Measurements from ENCODE around the gene AKAP8. TPM values are rescaled to one million over a fixed set of nuclear protein-coding genes. Genes with fewer than 3 reads are reported as not detected.
"Not testable (repeated sequence)": the region's sequence is repeated elsewhere in the genome, so short reads cannot be mapped to it uniquely, and the experiment has no call there.

The AKAP8 gene
- total and polyA plus RNA-seq, 2 experiments from 2014 or later, result 18.6 to 22.9 TPM

DNA sequence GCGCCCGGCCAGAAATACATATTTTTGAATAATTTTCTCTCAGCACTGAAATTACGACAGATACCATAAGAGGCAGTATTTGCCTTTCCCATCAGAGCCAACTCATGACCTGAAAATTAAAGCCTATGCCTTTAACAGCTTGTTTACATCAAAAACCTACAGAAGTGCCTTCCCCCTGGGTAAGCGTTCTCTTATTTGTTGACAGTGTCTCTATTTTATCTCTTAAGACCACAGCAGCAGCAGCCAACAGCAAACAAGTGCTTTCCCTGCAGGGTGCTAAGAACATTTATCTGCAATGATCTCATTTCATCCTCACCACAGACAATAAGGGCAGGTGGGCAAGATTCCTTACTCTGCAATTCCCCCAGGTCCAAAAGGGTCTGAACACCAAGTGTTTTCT, 33.2 kb upstream of the AKAP8 start:
- H3K4me1 ChIP-seq (ENCODE audit: insufficient read depth), result peaks cover 31% of the 10 kb centered on the region
- TF ChIP-seq, protein P1, sequence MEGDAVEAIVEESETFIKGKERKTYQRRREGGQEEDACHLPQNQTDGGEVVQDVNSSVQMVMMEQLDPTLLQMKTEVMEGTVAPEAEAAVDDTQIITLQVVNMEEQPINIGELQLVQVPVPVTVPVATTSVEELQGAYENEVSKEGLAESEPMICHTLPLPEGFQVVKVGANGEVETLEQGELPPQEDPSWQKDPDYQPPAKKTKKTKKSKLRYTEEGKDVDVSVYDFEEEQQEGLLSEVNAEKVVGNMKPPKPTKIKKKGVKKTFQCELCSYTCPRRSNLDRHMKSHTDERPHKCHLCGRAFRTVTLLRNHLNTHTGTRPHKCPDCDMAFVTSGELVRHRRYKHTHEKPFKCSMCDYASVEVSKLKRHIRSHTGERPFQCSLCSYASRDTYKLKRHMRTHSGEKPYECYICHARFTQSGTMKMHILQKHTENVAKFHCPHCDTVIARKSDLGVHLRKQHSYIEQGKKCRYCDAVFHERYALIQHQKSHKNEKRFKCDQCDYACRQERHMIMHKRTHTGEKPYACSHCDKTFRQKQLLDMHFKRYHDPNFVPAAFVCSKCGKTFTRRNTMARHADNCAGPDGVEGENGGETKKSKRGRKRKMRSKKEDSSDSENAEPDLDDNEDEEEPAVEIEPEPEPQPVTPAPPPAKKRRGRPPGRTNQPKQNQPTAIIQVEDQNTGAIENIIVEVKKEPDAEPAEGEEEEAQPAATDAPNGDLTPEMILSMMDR (IDR thresholded peaks at IDR 0.05; ENCODE audit: poor library complexity), result peak; percentile 3
- no peak for TF ChIP-seq EZH2 (IDR thresholded peaks at IDR 0.05; ENCODE audit: borderline replicate concordance)
- peaks cover 100% of the 10 kb centered on the region for H4K20me1 ChIP-seq (ENCODE audit: insufficient read depth, poor library complexity, severe bottlenecking)
- peak; percentile 9 for DNase-seq (ENCODE audit: low spot score)
- 61% methylated on average over 4 of the region's 4 CpGs for WGBS (ENCODE audit: low lambda C conversion rate, missing lambda C conversion rate)
- peak overlapping the region; percentile 64 for H3K4me2 ChIP-seq
- no peak overlapping the region for H2AFZ ChIP-seq
- H3K36me3 ChIP-seq (replicated peaks; ENCODE audit: insufficient read depth, low read depth), result peaks cover 3% of the 10 kb centered on the region
- no peaks in the 10 kb centered on the region for H3K27me3 ChIP-seq
- no peak overlapping the region for H3K4me3 ChIP-seq
- H3K9me2 ChIP-seq (replicated peaks; ENCODE audit: insufficient read depth), result no peaks in the 10 kb centered on the region
- peaks cover 100% of the 10 kb centered on the region for H3K79me2 ChIP-seq
- no peaks in the 10 kb centered on the region for H3K9me3 ChIP-seq (ENCODE audit: low read depth)
- peak overlapping the region; percentile 74 for H3K27ac ChIP-seq

DNA sequence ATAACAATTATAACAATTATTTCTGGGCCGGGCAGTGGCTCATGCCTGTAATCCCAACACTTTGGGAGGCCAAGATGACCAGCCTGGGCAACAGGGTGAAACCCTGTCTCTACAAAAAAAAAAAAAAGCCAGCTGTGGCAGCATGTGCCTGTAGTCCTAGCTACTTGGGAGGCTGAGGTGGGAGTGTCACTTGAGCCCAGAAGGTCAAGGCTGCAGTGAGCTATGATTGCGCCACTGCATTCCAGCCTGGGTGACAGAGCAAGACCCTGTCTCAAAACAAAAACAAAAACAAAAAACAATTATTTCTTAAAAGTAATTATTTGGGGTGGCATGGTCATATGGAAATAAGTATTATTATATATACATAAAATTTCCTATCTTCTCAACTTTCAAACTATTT, 31.8 kb upstream of the AKAP8 start:
- H3K9me3 ChIP-seq (ENCODE audit: low read depth); H3K9me2 ChIP-seq (replicated peaks; ENCODE audit: insufficient read depth); H3K27me3 ChIP-seq; H3K4me2 ChIP-seq; H3K27ac ChIP-seq; H3K36me3 ChIP-seq (replicated peaks; ENCODE audit: insufficient read depth, low read depth); H2AFZ ChIP-seq; DNase-seq (ENCODE audit: low spot score); H3K4me3 ChIP-seq: not testable (repeated sequence)
- H3K4me1 ChIP-seq (ENCODE audit: insufficient read depth), result peaks cover 21% of the 10 kb centered on the region
- H4K20me1 ChIP-seq (ENCODE audit: insufficient read depth, poor library complexity, severe bottlenecking), result peaks cover 100% of the 10 kb centered on the region
- 92% methylated on average over 2 of the region's 2 CpGs for WGBS (ENCODE audit: low lambda C conversion rate, missing lambda C conversion rate)
- peaks cover 100% of the 10 kb centered on the region for H3K79me2 ChIP-seq

DNA sequence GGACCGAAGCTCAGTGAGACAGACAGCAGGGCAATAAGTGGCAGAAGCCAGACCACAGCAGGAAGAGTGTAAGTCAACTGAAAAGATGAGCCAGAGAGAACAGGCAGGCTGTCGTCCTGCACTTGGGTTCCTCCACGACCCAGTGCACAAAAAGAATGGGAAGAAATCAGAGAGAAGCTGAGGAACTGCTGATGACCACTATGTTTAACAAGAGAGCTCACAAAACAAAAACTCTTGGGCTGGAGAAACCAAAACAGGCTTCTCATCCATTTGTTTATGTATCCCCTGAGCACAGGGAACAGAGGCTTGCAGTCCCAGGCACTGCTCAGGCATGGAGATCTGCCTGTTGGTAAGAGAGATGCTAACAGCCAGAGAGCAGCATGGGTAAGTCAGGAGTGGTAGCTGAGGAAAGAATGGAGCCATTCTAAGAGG, 25.2 kb upstream of the AKAP8 start:
- WGBS (ENCODE audit: low lambda C conversion rate, missing lambda C conversion rate), result 83% methylated on average over 3 of the region's 3 CpGs
- TF ChIP-seq EZH2 (IDR thresholded peaks at IDR 0.05; ENCODE audit: borderline replicate concordance), result no peak
- TF ChIP-seq, protein P1 (IDR thresholded peaks at IDR 0.05; ENCODE audit: poor library complexity), result no peak
- TF ChIP-seq EZH2phosphoT487 (IDR thresholded peaks at IDR 0.05; ENCODE audit: low read depth, severe bottlenecking, unreplicated experiment), result no peak
- Histone ChIP-seq H3K4me1 (ENCODE audit: insufficient read depth) (no peaks in the 10 kb centered on the region), H3K4me2 (no peak overlapping the region), H4K20me1 (ENCODE audit: insufficient read depth, poor library complexity, severe bottlenecking) (peaks cover 93% of the 10 kb centered on the region), H3K9me3 (ENCODE audit: low read depth) (no peaks in the 10 kb centered on the region), H3K36me3 (replicated peaks; ENCODE audit: insufficient read depth, low read depth) (peaks cover 3% of the 10 kb centered on the region), H3K4me3 (no peak overlapping the region), H3K27ac (no peak overlapping the region), H2AFZ (no peak overlapping the region), H3K27me3 (no peaks in the 10 kb centered on the region), H3K79me2 (peaks cover 96% of the 10 kb centered on the region), H3K9me2 (replicated peaks; ENCODE audit: insufficient read depth) (no peaks in the 10 kb centered on the region)
- no peak for DNase-seq (ENCODE audit: low spot score)

DNA sequence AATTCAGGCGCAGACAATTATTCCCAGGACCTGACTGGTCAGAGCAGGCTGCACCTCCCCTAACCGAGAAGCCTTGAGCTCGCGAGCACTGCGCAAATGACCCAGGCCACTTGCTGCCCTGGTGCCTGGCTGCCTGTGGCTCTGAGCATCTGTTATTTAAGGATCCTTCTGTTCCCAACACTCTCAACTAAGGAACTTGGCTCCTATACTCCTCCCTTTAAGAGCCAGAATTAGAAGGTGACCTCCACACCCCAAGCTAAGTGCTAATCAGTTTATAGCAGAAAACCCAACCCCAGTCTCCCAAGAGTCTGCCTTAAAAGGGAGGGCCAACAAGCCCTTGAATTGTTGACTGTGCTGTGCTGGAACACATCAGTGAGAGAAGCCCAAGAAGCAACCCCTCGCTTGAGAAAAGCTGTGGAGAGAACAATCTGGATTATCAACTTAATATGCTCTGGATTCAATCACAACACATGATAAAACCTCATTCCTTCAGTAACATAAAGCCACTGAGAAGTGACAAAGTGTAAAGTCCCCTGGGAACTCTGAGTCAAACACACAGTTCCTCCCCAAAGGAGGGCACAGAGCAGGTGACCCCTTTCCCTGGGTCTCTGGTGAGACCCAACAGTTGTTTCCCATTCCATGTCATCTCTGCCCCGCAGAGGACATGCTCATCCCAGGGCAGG, 24.7 kb upstream of the AKAP8 start:
- peaks cover 91% of the 10 kb centered on the region for H3K79me2 ChIP-seq
- H3K27me3 ChIP-seq, result no peaks in the 10 kb centered on the region
- no peak for DNase-seq (ENCODE audit: low spot score)
- H3K4me3 ChIP-seq, result no peak overlapping the region
- H4K20me1 ChIP-seq (ENCODE audit: insufficient read depth, poor library complexity, severe bottlenecking), result peaks cover 88% of the 10 kb centered on the region
- no peak overlapping the region for H3K27ac ChIP-seq
- no peaks in the 10 kb centered on the region for H3K4me1 ChIP-seq (ENCODE audit: insufficient read depth)
- no peak overlapping the region for H2AFZ ChIP-seq
- peaks cover 3% of the 10 kb centered on the region for H3K36me3 ChIP-seq (replicated peaks; ENCODE audit: insufficient read depth, low read depth)
- no peaks in the 10 kb centered on the region for H3K9me3 ChIP-seq (ENCODE audit: low read depth)
- no peaks in the 10 kb centered on the region for H3K9me2 ChIP-seq (replicated peaks; ENCODE audit: insufficient read depth)
- TF ChIP-seq EZH2 (IDR thresholded peaks at IDR 0.05; ENCODE audit: borderline replicate concordance) (no peak), EZH2phosphoT487 (IDR thresholded peaks at IDR 0.05; ENCODE audit: low read depth, severe bottlenecking, unreplicated experiment) (no peak)
- TF ChIP-seq, protein P1 (IDR thresholded peaks at IDR 0.05; ENCODE audit: poor library complexity), result no peak
- 89% methylated on average over 7 of the region's 7 CpGs for WGBS (ENCODE audit: low lambda C conversion rate, missing lambda C conversion rate)
- no peak overlapping the region for H3K4me2 ChIP-seq
